Measurements from ENCODE around the gene SLIT3.

- TF ChIP-seq CTCF (IDR thresholded peaks at IDR 0.05; ENCODE audit: low read depth, low read length) (no peak), EZH2phosphoT487 (IDR thresholded peaks at IDR 0.05; ENCODE audit: low read depth) (no peak)
Measured at GRCh38 chr5:168910874-168911273, 390.1 kb downstream of the SLIT3 start.
